GM19324 (cell line): Measurements from ENCODE around the gene PRRT2.
"Not testable (repeated sequence)": the region's sequence is repeated elsewhere in the genome, so short reads cannot be mapped to it uniquely, and the experiment has no call there.

Source experiments
- ATAC-seq: cut with Tn5 transposase; IDR thresholded peaks from one replicate; pipeline ENCODE4 v1.9.1; 2021; ENCODE audit warnings: mild to moderate bottlenecking, moderate library complexity; ENCODE audit not compliant: unreplicated experiment, low FRiP score

The PRRT2 gene

DNA sequence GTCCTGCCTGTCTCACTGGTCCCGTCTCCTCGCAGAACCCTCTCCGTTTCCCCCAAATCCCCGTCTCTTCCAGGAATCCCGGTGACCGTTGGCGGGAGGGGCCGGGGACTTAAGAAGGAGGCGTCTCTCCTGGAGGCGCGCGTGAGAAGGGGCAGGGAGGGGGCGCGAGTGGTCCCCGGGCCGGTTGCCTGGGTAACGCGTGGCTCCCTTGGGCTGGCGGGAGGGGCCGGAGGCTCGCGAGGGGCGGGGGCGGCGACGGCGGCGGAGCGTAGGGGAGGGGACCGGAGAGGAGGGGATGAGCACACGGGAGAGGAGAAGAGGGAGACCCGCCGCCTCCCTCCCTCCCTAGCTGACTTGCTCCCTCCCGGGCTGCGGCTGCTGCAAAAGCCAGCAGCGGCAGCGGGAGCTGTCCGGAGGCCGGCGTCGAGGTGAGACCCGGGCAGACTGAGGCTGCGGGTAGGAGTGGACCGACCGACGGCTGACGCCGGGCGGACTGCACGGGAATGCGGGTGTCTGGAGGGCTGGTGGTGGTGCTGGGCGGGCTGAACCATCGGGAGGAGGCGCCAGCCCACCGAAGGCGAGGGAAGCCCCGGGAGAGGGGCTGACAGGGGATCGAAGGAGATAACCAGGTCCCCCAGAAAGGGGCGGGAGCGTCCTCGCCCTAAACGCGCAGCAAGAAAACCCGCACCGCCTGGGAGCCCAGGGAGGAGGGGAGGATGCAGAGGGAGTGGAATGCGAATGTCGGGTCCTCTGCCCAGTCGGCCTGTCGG is at the start of gene PRRT2:
TSS of gene PRRT2 (plus strand) at position 298 of the 770 bp plus-strand sequence. CDS start 862 bp downstream, outside the sequence.
- ATAC-seq = no peak

DNA sequence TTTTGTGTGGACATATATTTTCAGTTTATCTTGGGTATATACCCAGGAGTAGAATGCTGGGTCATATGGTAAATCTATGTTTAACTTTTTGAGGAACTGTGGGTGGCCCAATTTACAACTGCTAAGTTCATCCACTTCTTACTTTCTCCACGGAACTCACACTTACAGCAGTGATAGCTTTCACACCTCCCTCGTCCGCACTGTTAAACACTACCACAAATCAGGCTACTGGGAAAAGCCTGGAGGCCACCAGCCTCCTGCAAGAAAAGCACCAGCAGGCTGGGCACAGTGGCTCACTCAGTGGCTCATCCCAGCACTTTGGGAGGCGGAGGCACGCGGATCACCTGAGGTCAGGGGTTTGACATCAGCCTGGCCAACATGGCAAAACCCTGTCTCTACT is 48.7 kb upstream of the PRRT2 start:
- no peak for ATAC-seq

DNA sequence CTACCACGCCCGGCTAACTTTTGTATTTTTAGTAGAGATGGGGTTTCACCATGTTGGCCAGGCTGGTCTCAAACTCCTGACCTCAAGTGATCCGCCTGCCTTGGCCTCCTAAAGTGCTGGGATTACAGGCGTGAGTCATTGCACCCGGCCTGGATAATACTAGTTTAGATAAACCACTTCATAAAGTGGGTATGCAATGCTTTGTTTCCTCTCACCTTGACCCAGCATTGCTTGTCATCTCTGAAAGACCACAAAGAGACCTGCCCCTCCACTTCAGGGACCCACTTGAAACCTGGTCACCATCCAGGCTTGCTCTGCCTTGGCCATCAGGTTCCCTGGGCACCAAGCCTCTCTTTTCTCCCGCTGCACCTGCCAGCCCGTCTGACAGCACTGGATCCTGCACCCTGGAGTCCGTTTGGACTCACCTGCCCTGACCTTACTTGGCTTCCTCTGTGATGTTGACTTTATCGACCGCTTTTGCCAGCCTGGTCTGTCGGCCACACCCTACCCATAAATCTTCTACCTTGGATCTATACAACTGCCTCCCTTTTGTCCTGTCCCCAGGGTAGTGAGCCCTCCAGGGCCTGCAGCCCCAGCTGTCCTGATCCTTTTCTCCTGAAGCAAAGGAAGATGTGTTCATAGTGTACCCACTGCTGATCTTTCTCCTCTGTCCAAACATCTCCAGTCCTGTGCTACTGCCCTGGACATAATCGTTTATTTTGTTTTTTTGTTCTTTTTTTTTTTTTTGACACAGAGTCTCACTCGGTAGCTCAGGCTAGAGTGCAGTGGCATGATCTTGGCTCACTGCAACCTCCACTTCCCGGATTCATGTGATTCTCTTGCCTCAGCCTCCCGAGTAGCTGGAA is 46.6 kb upstream of the PRRT2 start:
- no peak for ATAC-seq

DNA sequence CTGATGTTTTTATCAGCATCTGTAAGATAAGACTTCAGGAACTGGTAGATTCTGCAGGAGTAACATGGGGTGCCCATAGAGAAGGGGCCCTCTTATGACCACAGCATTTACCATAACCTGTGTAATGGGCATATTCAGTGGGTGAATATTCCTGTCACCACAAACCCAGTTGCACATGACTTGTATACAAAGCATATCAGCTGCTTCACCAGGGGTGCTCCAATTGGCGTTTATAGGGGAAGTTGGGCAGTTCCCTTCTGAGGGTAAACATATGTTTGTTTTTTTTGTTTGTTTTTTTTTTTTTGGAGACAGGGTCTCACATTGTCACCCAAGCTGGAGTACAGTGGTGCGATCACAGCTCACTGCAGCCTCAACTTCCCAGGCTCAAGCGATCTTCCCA is 45.4 kb upstream of the PRRT2 start:
- ATAC-seq = no peak

DNA sequence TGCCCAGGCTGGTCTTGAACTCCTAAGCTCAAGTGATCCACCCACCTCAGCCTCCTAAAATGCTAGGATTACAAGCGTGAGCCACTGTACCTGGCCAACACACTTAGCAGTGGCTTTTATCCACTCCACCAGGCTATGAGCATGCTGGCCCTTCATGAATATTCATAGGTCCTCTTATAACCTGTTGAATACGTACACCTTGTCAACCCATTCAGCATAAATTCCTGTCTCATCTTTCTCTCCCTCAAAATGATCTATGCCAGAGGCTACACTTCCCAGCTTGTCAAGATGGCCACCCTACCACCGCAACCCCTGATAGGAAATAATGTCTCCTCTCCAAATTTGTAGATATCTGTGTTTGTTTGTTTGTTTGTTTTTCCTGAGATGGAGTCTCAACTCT is 44.9 kb upstream of the PRRT2 start:
- no peak for ATAC-seq

DNA sequence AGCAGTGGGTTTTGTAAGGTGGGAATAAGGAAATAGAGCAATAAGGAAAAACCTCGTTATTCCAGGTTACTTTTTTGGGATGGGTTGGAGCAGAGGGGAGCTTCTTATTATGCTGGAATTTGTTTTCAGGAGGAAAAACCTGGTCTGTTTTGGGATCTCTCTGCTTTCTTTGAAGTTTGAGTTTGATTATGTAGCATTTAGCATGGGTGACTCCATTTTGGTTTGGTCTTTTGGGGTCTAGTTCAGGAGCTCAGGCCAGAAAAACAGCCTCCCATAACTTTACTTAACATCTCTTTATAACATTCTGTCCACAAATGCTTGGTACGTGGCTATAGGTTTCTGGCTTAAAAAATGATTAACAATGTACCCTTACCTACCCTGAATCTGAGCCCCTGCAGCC is 42.5 kb upstream of the PRRT2 start:
- ATAC-seq = no peak

DNA sequence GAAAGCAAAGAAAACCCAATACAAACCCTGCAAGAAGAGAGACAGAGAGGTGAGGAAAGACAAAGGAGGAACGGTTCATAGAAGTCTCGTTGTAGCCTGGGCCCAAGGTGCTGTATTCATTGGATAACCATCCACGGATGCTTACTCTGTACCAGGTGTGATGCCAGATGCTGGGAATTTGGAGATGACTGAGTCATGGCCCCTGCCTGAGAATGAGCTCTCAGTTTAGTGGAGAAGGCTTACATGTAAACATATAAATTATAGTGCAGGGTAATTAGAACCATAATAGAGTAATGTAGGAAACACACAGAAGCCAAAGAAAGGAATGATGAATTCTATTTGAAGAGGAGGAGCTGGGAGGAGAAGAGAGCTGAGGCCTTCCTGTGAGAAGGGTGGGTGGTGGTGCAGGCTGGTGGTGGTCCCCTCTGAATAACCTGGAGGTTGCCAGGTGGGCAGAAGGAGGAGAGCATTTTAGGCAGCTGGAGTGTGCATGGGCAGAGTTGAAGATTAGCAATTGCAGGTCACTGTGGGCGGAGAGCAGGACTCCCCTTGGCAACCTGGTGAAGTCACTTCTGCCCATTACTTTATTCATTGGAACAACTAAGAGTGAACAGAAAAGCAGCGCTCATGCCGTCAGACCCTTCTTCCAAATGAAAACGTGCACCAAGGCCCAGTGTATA is 41.6 kb upstream of the PRRT2 start:
- no peak for ATAC-seq

DNA sequence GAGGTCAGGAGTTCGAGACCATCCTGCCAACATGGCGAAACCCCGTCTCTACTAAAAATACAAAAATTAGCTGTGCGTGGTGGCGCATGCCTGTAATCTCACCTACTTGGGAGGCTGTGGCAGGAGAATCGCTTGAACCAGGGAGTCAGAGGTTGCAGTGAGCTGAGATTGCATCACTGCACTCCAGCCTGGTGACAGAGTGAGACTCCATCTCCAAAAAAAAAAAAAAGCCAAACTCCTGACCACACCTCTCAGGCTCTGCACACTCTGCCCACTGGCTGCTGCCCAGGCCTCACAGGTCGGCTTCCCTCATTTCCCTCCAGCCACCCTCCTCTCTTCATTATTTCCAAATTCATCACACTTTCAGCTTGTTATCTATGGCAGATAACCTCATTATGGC is 39.7 kb upstream of the PRRT2 start:
- not testable (repeated sequence) for ATAC-seq

DNA sequence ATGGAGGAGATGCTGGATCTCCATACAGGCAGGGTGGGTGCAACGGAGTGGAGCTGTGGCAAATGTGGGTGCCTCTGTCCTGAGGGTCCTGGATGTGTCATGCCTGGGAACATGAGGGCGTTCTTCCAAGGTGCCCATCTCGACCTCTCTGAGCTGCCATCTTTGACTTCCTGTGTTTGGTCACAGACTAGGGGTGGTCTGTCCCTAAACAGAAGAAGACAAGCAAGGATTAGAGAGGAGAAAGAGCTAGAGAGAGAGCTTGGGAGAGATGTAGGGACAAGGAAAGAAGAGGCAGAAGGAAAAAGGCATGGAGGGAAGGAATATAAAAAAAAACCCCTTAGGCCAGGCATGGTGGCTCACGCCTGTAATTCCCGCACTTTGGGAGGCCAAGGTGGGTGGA is 37.3 kb upstream of the PRRT2 start:
- no peak for ATAC-seq

DNA sequence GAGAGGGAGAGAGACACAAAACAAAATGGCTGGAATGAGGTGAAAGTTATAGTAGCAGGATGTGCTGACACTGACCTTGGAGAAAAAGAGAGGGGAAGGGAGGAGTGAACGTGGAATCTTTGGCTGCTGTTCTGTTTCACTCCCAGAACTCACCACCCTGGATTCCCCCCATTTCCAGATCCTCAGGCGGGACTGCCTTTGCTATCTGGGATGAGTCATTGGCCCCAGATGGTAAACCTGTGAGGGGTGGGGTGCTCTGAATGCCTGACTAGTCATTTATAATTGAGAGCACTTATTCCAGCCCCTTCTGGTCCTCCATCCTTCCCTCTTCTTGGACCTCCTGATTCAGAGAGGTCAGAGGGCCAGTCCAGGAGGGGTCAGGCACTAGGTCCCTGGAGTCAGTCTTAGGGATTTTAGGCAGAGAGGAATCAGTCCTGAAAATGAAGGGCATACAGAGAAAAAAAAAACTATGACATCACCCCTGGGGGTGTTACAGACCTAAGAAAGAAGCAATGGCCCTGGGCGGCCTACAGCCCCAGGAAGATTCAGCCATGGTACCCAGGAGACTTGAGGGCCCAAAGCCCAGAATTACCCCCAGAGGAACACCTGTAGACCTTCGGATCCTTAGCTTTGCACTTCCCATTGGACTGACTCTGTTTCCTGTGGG is 36.1 kb upstream of the PRRT2 start:
- ATAC-seq = no peak

DNA sequence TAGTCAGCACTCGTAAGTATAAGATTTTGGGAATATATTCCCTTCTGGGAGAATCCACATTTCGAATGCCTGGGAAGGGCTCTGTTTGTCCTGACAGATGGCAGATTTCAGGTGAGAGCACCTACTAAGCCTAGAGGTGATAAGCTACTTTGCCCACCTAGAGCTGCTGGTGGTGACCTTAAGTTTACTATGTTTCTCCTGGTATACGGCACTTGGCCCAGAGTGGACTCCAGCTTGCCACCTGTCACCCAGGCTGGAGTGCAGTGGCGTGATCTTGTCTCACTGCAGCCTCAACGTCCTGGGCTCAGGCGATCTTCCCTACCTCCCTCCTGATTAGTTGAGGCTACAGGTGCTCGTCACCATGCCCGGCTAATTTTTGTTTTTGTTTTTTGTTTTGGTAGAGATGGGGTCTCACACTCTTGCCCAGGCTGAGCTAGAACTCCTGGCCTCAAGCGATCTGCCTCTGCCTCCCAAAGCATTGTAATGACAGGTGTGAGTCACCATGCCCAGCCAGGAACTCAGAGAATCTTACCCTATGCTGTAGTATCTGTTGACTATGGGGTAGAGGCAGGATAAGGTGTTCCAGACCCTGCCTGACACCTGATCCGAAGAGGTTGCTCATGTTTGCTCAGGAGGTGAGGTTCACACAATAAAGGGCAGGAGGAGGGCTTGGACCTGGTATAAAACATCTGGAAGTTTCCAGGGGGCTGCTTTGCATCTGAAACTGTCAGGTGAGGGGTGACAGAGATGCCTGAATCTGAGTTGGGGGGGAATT is 34.2 kb upstream of the PRRT2 start, which contains the start of gene ZG16:
TSS of gene ZG16 (plus strand) at position 681 of the 775 bp plus-strand sequence. CDS start 1,011 bp downstream, outside the sequence.
- no peak for ATAC-seq

DNA sequence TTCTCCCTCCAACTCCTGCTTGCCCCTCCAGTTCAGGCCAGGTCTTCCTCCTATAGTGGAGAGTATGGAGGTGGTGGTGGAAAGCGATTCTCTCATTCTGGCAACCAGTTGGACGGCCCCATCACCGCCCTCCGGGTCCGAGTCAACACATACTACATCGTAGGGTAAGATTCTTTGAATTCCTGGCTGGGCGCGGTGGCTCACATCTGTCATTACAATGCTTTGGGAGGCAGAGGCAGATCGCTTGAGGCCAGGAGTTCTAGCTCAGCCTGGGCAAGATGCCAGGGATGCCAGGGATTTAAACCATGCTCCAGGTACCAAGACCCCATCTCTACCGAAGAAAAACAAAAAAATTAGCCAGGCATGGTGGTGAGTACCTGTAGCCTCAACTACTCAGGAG is 32.5 kb upstream of the PRRT2 start:
- no peak for ATAC-seq

DNA sequence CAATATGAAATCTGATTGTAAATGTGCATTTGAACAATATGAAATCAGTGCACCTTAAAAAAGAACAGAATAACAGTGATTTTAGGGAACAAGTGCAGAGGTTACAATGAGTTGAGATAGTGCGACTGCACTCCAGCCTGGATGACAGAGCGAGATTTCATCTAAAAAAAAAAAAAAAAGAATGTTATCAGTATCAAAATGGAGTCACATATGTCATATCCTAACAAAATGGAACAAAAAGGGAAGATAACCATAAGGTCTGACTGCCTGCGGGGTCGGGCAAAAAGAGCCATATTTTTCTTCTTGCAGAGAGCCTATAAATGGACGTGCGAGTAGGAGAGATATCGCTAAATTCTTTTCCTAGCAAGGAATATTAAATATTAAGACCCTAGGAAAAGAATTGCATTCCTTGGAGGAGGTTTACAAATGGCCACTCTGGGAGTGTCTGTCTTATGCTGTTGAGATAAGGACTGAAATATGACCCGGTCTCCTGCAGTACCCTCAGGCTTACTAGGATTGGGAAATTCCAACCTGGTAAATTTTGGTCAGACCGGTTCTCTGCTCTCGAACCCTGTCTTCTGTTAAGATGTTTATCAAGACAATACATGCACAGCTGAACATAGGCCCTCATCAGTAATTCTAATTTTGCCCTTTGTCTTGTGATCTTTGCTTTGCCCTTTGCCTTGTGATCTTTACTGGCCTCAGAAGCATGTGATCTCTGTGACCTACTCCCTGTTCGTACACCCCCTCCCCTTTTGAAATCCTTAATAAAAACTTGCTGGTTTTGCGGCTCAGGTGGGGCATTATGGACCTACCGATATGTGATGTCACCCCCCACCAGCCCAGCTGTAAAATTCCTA is 28.7 kb upstream of the PRRT2 start:
- not testable (repeated sequence) for ATAC-seq

DNA sequence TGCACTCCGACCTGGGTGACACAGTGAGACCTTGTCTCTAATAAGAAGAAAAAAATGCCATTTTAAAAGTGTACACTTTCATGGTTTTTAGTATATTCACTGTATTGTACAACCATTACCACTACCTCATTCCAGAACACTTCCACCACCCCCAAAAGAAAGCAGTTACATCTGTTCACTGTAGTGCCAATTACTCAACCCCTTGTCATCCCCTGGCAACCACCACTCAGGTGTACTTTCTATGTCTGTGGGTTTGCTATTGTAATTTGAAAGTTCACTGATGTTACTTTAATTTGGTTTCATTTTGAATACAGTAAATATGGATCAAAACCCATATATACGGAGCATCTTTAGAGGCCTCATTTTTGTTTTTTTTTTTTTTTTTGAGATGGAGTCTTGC is 27.8 kb upstream of the PRRT2 start:
- no peak for ATAC-seq

DNA sequence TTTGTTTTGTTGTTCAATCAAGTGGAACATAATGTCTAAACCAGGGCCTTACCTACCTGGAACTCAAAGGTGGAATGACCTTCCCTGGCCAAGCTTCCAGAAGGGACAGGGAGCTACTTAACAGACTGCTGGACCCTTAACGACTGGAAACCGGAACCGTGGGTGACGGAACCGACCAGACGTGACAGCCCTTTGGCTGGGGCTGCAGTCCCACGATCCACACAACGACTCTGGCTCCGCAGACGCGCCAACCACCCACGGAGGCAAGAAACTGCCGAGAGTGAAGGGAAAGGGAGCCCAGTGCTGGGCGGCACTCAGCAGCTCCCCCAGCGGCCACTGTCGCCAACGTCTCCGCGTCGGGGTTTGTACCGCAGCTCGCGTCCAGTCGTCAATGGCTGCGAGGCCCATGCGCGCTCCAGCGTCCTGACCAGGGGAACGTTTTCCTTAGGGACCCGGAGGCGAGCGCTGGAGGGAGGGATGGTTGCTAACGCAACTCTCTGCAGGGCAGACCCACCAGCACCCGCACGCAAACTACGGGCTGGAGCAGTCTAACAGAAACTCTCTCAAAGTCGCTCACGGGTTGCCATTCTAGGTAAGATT is 27.0 kb upstream of the PRRT2 start:
- no peak for ATAC-seq

DNA sequence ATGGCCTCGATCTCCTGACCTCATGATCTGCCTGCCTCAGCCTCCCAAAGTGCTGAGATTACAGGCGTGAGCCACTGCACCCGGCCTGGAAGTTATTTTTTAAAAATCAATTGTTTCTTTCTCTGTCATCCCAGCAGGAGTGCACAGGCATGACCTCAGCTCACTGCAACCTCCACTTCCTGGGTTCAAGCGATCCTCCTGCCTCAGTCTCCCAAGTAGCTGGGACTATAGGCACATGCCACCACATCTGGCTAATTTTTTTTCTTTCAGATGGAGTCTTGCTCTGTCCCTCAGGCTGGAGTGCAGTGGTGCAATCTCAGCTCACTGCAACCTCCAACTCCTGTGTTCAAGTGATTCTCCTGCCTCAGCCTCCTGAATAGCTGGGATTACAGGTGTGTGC is 24.8 kb upstream of the PRRT2 start:
- not testable (repeated sequence) for ATAC-seq

DNA sequence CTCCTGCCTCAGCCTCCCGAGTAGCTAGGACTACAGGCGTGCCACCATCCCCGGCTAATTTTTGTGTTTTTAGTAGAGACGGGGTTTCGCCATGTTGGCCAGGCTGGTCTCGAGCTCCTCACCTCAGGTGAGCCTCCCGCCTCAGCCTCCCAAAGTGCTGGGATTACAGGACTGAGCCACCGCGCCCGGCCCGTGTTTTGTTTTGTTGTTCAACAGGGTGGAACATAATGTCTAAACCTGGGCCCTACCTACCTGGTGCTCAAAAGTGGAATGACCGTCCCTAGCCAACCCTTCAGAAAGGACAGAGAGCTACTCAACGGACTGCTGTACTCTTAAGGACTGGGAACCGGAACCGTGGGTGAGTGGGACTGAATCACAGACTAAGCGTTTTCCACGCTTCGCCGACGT is 22.2 kb upstream of the PRRT2 start:
- no peak for ATAC-seq

DNA sequence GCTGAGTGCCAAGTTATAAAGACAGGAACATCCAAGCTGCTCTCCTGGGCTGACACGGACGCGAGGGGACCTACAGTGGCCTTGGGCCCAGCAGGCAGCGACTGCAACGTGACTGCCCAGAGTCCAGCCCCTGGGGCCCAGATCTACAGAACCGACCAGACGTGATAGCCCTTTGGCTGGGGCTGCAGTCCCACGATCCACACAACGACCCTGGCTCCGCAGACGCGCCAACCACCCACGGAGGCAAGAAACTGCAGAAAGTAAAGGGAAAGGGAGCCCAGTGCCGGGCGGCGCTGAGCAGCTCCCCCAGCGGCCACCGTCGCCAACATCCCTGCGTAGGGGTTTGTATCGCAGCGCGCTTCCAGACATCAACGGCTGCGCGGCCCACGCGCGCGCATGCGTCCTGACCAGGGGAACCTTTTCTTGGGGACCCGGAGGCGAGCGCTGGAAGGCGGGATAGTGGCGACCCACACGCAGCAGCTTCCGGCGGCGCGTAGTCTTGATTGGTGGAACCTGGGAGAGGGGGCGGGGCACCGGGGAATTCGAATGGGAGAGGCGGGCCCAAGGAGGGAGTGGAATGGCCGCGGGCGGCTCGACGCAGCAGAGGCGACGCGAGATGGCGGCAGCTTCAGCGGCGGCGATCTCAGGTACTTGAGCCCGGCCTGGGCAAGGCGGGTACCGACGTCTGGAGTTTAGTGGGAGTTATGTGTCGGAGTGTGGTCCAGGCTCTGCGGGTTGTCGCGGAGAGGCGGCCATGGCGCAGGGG is 21.6 kb upstream of the PRRT2 start, which contains the start of gene KIF22:
TSS of gene KIF22 (plus strand) at position 569 of the 766 bp plus-strand sequence. CDS start at position 578, 9 bp downstream.
- ATAC-seq = peak; percentile 91
